ENCODE data around the gene TRPM3. TPM values are rescaled to one million over a fixed set of nuclear protein-coding genes. Genes with fewer than 3 reads are reported as not detected.

Gene TRPM3
- total and polyA plus RNA-seq, 9 of the 15 experiments (the other 6 are each of a cell fraction or from before 2014, with no cell fraction given) = 0.04 TPM; not detected in 8

DNA sequence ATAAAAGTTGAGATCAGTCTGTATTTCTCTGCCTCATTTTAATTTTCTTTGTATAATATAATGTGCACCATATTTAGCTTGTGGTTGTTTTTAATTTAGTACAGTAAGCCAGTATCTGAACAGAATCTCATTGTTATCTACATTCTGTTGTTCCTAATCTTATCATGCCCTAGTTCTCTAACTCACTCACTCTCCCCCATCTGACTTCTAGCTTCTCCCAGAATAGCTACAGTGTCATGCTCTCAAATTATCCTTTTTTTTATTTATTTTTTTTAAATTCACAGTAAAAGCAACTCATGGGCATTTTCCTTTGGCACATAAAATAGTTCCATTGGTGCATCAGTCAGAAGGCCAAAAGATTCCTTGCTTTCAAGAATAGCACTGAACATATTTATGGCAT is 156.6 kb downstream of the TRPM3 start (continued):
- TF ChIP-seq, protein P1, sequence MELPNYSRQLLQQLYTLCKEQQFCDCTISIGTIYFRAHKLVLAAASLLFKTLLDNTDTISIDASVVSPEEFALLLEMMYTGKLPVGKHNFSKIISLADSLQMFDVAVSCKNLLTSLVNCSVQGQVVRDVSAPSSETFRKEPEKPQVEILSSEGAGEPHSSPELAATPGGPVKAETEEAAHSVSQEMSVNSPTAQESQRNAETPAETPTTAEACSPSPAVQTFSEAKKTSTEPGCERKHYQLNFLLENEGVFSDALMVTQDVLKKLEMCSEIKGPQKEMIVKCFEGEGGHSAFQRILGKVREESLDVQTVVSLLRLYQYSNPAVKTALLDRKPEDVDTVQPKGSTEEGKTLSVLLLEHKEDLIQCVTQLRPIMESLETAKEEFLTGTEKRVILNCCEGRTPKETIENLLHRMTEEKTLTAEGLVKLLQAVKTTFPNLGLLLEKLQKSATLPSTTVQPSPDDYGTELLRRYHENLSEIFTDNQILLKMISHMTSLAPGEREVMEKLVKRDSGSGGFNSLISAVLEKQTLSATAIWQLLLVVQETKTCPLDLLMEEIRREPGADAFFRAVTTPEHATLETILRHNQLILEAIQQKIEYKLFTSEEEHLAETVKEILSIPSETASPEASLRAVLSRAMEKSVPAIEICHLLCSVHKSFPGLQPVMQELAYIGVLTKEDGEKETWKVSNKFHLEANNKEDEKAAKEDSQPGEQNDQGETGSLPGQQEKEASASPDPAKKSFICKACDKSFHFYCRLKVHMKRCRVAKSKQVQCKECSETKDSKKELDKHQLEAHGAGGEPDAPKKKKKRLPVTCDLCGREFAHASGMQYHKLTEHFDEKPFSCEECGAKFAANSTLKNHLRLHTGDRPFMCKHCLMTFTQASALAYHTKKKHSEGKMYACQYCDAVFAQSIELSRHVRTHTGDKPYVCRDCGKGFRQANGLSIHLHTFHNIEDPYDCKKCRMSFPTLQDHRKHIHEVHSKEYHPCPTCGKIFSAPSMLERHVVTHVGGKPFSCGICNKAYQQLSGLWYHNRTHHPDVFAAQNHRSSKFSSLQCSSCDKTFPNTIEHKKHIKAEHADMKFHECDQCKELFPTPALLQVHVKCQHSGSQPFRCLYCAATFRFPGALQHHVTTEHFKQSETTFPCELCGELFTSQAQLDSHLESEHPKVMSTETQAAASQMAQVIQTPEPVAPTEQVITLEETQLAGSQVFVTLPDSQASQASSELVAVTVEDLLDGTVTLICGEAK (IDR thresholded peaks at IDR 0.05) = no peak
- TF ChIP-seq, protein P1 (CRISPR knock-in tag; IDR thresholded peaks at IDR 0.05) = no peak
- TF ChIP-seq RNF2 (IDR thresholded peaks at IDR 0.05) = no peak
- TF ChIP-seq U2AF1 (optimal IDR thresholded peaks at IDR 0.05; ENCODE audit: low read depth, low read length) = no peak
- TF ChIP-seq IRF2 (CRISPR knock-in tag; IDR thresholded peaks at IDR 0.05) = no peak
- no peak for TF ChIP-seq JUNB (CRISPR knock-in tag; conservative IDR thresholded peaks at IDR 0.05)
- TF ChIP-seq LEF1 (IDR thresholded peaks at IDR 0.05) = no peak
- no peak for TF ChIP-seq RBM34 (IDR thresholded peaks at IDR 0.05; ENCODE audit: borderline replicate concordance, insufficient read depth, low read length)
- TF ChIP-seq MCM2 (IDR thresholded peaks at IDR 0.05; ENCODE audit: low read depth) = no peak
- TF ChIP-seq CREBBP (IDR thresholded peaks at IDR 0.05; ENCODE audit: low read depth, low read length) = no peak
- TF ChIP-seq CTBP1 (IDR thresholded peaks at IDR 0.05; ENCODE audit: borderline replicate concordance) = no peak
- TF ChIP-seq, protein P2, sequence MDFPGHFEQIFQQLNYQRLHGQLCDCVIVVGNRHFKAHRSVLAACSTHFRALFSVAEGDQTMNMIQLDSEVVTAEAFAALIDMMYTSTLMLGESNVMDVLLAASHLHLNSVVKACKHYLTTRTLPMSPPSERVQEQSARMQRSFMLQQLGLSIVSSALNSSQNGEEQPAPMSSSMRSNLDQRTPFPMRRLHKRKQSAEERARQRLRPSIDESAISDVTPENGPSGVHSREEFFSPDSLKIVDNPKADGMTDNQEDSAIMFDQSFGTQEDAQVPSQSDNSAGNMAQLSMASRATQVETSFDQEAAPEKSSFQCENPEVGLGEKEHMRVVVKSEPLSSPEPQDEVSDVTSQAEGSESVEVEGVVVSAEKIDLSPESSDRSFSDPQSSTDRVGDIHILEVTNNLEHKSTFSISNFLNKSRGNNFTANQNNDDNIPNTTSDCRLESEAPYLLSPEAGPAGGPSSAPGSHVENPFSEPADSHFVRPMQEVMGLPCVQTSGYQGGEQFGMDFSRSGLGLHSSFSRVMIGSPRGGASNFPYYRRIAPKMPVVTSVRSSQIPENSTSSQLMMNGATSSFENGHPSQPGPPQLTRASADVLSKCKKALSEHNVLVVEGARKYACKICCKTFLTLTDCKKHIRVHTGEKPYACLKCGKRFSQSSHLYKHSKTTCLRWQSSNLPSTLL (IDR thresholded peaks at IDR 0.05) = no peak
- TF ChIP-seq PHB (CRISPR knock-in tag; IDR thresholded peaks at IDR 0.05) = no peak
- no peak for TF ChIP-seq FOXM1 (IDR thresholded peaks at IDR 0.05; ENCODE audit: low read depth)
- TF ChIP-seq FOXM1 (CRISPR knock-in tag; IDR thresholded peaks at IDR 0.05; ENCODE audit: low read depth) = no peak
- TF ChIP-seq RBFOX2 (IDR thresholded peaks at IDR 0.05; ENCODE audit: low read depth, low read length) = no peak
- TF ChIP-seq, protein P3, sequence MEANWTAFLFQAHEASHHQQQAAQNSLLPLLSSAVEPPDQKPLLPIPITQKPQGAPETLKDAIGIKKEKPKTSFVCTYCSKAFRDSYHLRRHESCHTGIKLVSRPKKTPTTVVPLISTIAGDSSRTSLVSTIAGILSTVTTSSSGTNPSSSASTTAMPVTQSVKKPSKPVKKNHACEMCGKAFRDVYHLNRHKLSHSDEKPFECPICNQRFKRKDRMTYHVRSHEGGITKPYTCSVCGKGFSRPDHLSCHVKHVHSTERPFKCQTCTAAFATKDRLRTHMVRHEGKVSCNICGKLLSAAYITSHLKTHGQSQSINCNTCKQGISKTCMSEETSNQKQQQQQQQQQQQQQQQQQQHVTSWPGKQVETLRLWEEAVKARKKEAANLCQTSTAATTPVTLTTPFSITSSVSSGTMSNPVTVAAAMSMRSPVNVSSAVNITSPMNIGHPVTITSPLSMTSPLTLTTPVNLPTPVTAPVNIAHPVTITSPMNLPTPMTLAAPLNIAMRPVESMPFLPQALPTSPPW (CRISPR knock-in tag; IDR thresholded peaks at IDR 0.05) = no peak
- no peak for TF ChIP-seq RB1 (IDR thresholded peaks at IDR 0.05; ENCODE audit: low read depth)
- no peak for TF ChIP-seq PHF21A (IDR thresholded peaks at IDR 0.05; ENCODE audit: borderline replicate concordance, low read depth)
- TF ChIP-seq BDP1 (IDR thresholded peaks at IDR 0.05; ENCODE audit: insufficient read depth, insufficient read length) = no peak

Data from K562 (cell line).